Cardiac muscle cell (in vitro differentiated cells and primary cell): ENCODE measurements around the gene SNAPC4. TPM values are rescaled to one million over a fixed set of nuclear protein-coding genes. Genes with fewer than 3 reads are reported as not detected.

Source experiments
- DNase-seq, 2 donors: peaks; one replicate each; pipeline versions ENCODE4 v3.0.0 to v3.0.0-alpha.2; 2010 to 2017; ENCODE audit warnings: low read depth in 1 of 2, low spot score in 1 of 2
- H3K27ac ChIP-seq: fragments of 200-600 bp; sonication (generic); 2 replicates; pipeline ENCODE4 v1.5.1; 2016
- H3K27me3 ChIP-seq: fragments of 200-600 bp; sonication (generic); 2 replicates; pipeline ENCODE4 v1.6.0; 2016; ENCODE audit warnings: control low read depth
- H3K36me3 ChIP-seq: fragments of 200-600 bp; sonication (generic); 2 replicates; pipeline ENCODE4 v1.5.1; 2016; ENCODE audit warnings: control low read depth
- H3K4me1 ChIP-seq: fragments of 200-600 bp; sonication (generic); 2 replicates; pipeline ENCODE4 v1.8.1; 2017; ENCODE audit warnings: low read depth, mild to moderate bottlenecking, mixed run types
- H3K4me3 ChIP-seq: fragments of 200-600 bp; sonication (generic); 2 replicates; pipeline ENCODE4 v1.5.1; 2016; ENCODE audit warnings: mild to moderate bottlenecking
- H3K9me3 ChIP-seq: fragments of 200-600 bp; sonication (generic); 2 replicates; pipeline ENCODE4 v1.5.1; 2017; ENCODE audit warnings: low read depth, mild to moderate bottlenecking, control low read depth
- CTCF ChIP-seq: IDR thresholded peaks from 2 replicates; pipeline ENCODE4 v1.5.1; 2012; ENCODE audit warnings: low read depth, mild to moderate bottlenecking, low read length
- polyA plus RNA-seq: library from polyadenylated mRNA; unstranded; fragments of >200 nt; fragmentation: Nextera tagmentation; extraction: Ambion mirVana; gene quantifications from 2 replicates; pipeline ENCODE4 v1.2.1, GENCODE V29; 2016
- total RNA-seq: library from RNA; depleted of rRNA; stranded (reverse); fragments of >200 nt; gene quantifications from 2 replicates; pipeline ENCODE4 v1.2.3, GENCODE V29; 2016

Gene SNAPC4
- total and polyA plus RNA-seq, 2 experiments from 2014 or later: 7.7 to 12.7 TPM

- Histone ChIP-seq H3K27ac (no peak overlapping the region), H3K36me3 (peaks cover 3% of the 10 kb centered on the region), H3K4me3 (no peak overlapping the region), H3K9me3 (no peaks in the 10 kb centered on the region), H3K27me3 (no peaks in the 10 kb centered on the region), H3K4me1 (no peaks in the 10 kb centered on the region)
- TF ChIP-seq CTCF: no peak
- DNase-seq: no peak
Measured at GRCh38 chr9:136381311-136381710, 18.7 kb downstream of the SNAPC4 start.

GRCh38 chr9:136380381-136380780 is 19.6 kb downstream of the SNAPC4 start:
- Histone ChIP-seq H3K36me3 (peaks cover 4% of the 10 kb centered on the region), H3K9me3 (no peaks in the 10 kb centered on the region), H3K4me1 (no peaks in the 10 kb centered on the region), H3K27me3 (no peaks in the 10 kb centered on the region), H3K4me3 (no peak overlapping the region), H3K27ac (no peak overlapping the region)
- DNase-seq: no peak
- no peak for TF ChIP-seq CTCF

- no peak overlapping the region for H3K27ac ChIP-seq
- no peak for TF ChIP-seq CTCF
- H3K4me1 ChIP-seq: no peaks in the 10 kb centered on the region
- peaks cover 6% of the 10 kb centered on the region for H3K36me3 ChIP-seq
- no peaks in the 10 kb centered on the region for H3K27me3 ChIP-seq
- no peaks in the 10 kb centered on the region for H3K9me3 ChIP-seq
- DNase-seq: no peak
- no peak overlapping the region for H3K4me3 ChIP-seq
Measured at GRCh38 chr9:136379891-136380290, 20.1 kb downstream of the SNAPC4 start.

GRCh38 chr9:136379401-136379800 is 20.6 kb downstream of the SNAPC4 start:
- DNase-seq: no peak
- TF ChIP-seq CTCF: no peak
- Histone ChIP-seq H3K9me3 (no peaks in the 10 kb centered on the region), H3K4me3 (no peak overlapping the region), H3K4me1 (no peaks in the 10 kb centered on the region), H3K27me3 (no peaks in the 10 kb centered on the region), H3K36me3 (peaks cover 6% of the 10 kb centered on the region), H3K27ac (no peak overlapping the region)

GRCh38 chr9:136379003-136379287 is 21.0 kb downstream of the SNAPC4 start:
- no peak for DNase-seq
- Histone ChIP-seq H3K9me3 (no peaks in the 10 kb centered on the region), H3K27me3 (no peaks in the 10 kb centered on the region), H3K36me3 (peaks cover 6% of the 10 kb centered on the region), H3K4me1 (no peaks in the 10 kb centered on the region), H3K27ac (no peak overlapping the region), H3K4me3 (no peak overlapping the region)
- no peak for TF ChIP-seq CTCF
